HG03064 (cell line): ENCODE measurements around the gene MLLT6.
A peak's percentile ranks its signal among the peaks of the same experiment; 100 is the strongest.
"Not testable (repeated sequence)": the region's sequence is repeated elsewhere in the genome, so short reads cannot be mapped to it uniquely, and the experiment has no call there.

Experiments used
- ATAC-seq: cut with Tn5 transposase; IDR thresholded peaks from one replicate; pipeline ENCODE4 v1.9.1; 2021; ENCODE audit warnings: low read depth; ENCODE audit not compliant: unreplicated experiment

MLLT6 gene

DNA sequence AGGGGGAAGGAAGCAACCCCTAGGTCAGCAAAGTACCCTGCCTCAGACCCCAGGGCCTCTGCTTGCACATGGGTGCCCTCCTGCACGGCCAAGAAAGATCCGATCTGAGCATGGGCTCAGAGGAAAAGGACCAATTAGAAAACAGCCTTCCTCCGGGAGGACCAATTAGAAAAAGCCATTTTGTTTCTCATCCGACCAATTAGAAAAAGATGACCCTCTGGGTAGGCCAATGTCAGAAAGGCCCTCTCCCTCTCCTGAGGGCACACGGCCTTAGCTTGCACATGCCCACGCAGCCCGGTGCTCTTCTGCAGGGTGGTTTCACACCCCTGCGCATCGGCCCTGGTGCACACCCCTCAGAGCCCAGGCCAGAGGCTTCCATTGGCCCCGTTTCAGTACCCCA lies 20.0 kb downstream of the MLLT6 start:
- no peak for ATAC-seq

DNA sequence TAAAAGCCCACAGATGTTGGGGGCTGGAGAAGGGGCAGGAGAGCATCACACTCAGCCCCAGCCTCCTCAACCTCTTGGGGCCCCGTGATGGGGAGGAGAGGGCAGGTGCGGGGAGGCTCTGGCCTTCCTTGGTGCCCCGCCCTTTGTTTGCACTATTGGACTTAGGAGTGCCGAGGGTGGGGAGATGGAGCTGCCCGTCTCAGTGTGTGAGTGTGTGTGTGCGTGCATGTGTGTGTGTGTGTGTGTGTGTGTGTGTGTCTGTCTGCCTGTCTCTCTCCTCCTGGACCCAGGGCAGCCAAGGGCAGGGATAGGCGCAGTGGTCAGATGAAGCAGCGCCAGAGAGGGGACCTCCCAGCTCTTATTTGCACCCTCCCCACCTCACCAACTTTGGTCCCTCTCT lies 21.1 kb downstream of the MLLT6 start:
- not testable (repeated sequence) for ATAC-seq

DNA sequence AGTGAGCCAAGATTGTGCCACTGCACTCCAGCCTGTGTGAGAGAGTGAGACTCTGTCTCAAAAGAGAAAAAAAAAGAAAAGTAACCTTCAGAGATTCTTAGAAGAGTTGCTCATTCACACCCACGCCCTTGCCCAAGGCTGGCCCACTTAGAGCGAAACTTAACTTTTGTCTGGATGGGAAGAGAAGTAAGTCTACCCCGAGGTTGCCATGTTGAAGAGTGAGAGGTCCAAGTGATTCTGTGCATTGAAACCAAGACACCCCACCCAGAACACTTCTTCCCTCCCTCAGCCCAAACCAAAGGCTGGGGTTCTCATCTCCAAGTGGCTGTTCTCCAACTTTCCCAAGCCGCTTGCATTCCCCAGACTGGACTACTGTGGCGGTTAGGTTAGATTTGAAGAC lies 22.7 kb downstream of the MLLT6 start:
- ATAC-seq, result no peak

DNA sequence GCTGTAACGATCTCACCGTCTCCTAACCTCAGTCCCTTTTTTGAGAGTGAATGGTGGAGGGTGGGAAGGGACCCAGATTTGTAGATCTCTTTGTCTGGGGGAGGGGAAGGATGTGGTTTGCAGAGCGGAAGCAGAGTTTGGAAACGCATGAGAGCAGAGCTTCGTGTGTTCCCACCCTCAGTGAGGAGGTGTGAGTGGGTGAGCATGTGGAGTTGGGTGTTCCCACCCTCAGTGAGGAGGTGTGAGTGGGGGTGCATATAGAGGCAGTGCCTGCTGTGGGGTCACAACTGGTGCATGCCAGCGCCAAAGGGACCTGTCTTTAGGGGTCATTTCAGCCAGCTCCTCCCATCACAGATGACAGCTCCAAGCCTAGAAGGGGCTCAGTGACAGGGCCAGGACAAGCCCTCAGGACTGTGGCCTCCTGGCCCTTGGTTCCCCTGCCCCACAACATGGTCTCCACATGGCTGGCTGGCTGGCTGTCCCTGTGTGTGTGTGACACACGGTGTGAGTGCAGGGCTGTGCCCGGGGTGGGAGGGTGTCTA lies 23.3 kb downstream of the MLLT6 start:
- ATAC-seq, result no peak

DNA sequence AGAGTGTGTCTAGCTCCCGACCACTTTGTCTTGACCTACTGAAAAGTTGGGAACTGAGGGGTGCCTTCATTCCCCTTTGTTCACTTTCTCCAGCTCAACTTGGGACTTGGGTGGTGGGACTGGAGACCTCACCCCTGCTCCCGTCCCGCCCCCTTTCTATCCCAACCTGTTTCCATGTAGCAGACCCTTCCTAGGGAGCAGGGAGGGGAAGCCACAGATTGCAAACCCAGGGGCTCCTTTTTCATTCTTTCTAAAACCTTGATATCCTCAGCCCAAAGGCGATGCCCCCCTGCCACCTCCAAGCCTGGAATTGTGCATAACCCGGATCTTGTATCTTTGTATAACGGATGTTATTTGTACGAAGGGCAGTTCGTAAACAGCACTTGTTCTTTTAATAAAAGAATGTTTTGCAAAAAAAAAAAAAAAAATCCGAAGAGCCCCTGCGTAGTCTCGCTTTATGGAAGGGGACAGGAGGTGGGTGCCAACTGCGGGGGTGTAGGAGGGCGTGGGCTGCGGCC lies 24.4 kb downstream of the MLLT6 start:
- ATAC-seq, result no peak

DNA sequence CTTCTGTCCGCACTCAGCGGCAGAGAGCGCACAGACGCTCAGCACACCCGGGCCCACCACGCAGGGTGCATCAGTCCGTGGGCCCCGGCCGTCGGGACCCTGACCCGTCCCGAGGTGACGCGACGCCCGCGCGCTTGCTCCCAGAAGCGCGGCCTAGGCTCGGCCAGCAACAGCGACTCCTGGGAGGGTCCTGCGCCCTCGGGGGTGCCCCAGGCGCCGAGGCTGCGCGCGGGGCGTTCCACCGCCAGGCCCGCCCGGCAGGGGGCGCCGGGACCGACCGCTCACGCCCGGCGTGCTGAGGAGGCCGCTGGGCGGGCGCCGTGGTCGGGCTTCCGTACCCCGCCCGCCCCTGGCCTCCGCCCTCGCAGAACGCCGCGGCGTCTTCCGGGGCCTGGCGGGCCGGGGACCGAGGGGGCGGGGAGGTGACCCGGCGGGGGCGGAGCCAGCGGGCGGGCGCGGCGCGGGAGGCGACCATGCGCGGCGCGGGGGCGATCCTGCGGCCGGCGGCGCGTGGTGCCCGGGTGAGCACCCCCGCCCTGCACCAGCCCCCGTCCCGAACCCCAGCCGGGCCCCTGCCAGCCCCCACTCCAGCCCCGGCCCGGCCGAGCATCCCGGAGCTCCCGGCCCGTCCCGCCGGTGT lies 24.9 kb downstream of the MLLT6 start, which contains the start of gene CISD3:
Gene CISD3, plus strand, starts transcription at position 456 of the 640 bp plus-strand sequence. Its CDS starts 18 bp downstream, at position 474.
- ATAC-seq, result peak; percentile 70

DNA sequence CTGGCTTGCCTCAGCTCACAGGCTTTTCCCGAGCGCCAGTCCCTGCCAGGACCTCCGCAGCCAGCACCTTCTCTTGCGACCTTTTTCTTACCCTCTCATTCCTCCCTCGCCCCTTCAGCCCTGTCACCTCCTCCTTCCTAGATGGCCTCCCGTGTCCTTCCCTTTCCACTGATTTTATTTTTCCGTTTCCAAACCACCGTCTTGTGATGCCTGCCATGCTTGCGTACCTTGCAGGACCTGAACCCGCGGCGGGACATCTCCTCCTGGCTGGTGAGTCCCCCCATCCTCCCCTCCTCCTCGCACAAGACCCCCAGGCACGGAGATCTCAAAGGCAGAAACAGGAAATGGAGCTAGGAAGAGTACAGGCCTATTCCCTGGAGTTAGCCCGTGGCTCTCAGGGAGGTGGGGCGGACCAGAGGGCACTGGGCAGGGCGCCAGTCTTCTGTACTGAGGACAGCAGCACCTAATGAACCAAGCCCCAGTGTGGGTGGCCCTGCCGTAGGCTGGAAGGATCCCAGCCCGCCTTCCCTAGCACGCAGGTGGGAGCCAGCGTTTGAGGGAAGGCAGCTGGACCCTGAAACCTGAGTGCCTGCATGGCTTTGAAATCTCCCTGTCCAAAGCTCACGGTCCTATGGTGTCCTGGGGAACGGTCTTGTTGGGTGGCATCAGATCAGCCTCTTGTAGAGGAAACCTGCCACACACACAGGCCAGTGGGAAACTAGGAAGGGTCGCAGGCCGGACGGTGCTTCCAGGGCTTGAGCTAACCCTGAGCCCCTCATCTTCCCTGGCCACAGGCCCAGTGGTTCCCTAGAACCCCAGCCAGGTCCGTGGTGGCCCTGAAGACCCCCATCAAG lies 25.7 kb downstream of the MLLT6 start:
- no peak for ATAC-seq

DNA sequence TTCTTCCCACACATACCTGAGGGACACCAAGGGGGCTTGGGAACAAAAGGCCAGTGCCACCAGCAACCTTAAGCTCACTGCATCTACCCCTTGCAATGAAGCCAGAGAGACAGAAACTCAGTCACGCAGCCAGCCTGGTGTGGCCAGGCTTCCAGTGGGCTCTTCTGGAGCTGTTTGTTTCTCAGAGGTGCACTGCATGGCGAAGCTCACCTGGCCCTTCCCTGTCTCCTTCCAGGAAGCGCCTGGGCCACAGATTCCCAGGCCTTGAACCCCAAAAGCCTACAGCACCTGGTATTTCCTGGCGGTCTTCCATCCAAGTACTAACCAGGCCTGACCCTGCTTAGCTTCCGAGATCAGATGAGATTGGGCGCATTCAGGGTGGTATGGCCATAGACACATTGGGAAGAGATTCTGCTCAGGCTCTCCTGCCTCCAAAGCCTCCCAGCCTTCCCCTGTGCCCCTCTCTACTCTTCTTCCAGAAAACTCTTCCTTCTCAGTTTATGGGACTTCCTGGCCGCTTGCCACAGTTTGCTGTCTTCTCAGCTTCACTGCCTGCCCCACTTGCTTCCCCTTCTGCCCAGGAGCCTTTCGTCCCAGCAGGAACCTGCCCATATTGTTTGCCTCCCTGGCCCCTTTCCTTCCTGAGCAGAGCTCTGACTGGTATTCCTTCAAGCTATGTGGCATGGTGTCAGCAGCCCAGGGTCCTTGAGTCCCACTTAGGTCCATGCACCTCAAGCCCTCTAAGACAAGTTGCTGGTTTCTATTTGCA lies 26.6 kb downstream of the MLLT6 start:
- ATAC-seq, result no peak

DNA sequence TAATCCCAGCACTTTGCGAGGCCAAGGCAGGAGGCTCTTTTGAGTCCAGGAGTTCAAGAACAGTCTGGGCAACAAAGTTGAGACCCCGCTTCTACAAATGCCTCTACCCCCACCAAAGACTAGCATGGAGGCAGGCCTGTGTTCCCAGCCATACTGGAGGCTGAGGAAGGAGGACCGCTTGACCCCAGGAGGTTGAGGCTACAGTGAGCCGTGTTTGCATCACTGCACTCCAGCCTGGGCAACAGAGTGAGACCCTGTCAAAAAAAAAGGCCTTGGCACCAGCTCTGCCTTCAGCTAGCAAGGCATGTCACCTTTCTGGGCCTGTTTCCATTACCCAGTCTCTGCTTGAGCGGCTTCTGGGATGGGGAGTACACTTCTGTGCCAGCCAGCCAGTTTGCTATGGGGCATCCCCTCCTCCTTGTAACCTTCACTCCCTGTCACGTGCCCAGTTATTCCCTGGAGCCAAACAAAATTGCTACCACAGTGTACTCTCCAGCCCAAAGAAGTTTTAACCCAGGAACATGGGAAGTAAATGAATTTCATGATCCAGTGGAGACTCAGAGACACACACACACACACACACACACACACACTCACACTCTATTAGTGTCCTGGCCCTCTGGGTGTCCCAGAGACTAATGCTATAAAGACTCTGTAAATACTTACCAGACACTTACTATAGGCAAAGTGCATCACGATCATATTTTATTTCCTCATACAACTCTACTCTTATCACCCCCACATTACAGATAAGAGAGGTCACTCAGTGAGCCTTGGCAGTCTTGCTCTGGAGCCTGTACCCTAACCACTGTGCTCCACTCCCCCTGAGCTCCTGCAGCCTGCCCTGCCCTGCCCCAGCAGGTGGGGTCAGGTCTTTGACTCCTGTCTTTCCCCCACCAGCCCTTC lies 27.6 kb downstream of the MLLT6 start:
- no peak for ATAC-seq

DNA sequence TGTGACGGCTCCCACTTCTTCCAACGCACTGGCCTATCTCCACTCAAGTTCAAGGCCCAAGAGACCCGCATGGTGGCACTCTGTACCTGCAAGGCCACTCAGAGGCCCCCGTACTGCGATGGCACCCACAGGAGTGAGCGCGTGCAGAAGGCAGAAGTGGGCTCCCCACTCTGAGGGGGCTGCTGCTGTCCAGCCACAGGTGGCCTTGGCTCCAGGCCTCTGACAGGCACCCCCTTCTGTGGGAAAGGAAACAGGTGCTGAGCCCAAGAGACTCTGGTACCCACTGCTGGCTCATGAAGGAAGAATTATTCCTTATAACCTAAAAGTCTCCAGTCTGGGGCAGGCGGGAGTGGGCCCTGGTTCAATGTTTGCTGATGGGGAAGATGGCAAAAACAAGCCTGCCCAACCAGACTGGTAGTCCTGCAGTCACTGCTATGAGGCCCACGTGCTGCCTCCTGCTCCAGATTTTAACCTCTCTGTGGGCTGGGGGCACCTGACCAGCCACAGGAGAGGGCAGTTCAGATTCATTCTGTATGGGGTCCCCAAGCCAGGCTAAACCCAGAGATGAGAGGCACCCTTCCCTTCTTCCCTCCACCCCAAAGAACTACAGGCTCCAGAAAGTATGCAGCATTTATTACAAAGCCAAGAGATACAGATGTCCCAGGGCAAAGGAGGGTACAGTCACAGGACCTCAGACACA lies 28.4 kb downstream of the MLLT6 start:
- no peak for ATAC-seq

DNA sequence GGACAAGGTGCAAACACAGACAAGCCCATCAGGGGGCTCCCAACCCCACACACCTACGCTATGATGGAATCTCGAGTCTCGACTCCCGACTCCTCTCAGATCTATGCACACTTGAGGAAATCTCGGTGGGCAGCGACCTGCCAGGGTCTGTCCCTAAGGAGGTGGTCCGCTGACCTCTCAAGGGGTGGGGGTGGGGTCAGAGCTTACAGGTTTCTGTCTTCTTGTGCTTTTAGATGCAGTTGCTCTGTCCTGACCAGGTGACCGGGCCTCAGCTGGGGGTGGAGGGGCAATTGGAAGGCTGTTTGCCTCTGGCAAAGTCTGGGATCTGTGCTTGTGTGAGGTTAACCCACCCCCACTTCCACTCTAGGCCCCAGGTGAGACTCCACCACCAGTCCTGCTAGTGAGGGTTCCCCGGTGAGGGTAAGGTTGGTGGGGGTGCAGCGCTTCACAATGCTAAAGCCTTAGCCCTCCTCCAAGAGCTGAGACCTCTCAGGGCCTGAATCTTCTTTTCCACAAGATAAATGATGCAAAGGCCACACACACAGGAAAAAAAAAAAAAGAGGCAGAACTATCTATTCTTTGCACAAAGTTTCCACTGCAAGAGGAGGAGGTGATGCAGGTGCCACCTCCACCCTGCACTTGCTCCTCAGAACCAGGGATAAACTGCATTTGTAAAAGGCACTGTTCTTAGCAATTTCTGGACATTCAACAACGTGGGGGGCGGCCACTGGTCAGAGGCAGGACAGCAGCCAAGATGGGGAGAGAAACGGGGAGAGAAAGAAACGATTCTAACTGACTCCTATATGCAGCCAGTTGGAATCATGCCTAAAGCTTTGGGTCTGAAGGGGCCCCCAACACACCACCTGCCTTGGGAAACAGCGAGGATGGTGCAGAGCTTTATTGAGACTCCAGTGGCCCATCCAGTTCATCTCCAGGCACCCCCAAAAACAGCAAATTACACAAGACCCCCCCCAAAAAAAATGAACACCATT lies 29.2 kb downstream of the MLLT6 start:
- ATAC-seq, result no peak

DNA sequence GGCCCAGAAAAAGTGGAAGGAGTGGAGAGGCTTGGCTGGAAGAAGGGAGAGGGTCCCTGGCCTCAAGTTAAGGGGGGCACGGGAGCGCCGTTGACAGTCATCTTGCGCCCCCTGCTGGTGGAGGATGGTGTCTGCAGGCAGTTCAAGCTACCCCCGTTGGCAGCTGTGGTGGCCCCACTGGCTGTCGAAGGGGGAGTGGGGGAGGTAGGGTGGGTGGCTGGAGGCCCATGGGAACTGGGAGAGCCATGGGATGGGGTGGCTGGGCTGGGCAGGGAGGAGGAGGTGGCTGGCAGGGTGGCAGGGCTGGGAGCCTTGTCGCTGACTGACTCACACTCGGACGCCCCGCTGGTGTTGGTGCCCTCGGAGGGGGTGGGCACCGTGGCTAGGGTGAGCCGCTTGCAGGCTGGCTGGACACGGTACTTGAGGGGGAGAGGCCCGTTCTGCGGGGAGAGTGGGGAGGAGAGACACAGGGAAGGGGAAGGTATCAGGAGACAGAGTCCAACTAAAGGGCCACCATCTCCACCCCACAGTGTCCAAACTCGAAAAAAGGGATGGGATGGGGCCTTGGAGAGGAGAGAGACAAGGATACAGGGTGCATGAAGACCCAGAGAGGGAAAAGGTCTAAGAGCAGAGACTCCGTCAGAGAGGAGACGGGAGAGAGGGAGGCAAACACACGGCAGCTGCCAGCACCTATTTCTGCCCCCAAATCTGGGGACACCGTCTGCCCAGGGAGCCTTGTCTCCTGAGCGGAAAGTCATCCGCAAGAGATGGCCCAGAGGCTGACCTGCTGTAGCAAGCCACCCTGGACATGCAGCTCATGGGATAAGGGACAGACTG lies 30.3 kb downstream of the MLLT6 start:
- ATAC-seq, result no peak

DNA sequence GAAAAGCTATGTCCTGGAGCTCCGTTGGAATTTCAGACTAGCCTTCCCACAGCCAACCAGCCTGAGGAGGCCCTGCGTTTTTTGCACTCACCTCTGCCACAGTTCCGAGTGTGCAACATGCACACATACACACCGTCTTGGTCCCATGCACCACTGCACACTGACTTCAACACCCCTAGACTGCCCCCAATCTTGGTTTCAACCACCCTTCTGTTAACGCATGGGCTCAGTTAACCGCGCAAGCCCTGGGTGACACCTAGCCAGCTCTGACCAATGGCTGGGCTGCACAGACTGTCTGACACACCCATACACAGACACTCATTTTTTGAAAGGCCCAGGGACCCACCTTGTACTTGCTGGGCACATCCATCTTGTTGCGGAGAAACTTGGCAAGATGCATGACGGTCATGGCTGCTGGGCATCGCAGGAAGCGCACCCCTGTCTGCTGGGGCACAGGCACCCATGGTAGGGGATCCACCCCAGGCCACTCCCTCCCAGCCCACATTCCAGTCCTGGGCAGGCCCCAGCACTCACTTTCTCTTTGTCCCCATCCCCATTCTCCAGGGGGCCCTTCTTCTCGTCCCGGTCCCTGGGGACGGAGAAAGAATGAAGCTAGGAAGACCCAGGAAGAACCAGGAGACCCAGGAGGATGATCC lies 33.1 kb downstream of the MLLT6 start:
- ATAC-seq, result no peak

DNA sequence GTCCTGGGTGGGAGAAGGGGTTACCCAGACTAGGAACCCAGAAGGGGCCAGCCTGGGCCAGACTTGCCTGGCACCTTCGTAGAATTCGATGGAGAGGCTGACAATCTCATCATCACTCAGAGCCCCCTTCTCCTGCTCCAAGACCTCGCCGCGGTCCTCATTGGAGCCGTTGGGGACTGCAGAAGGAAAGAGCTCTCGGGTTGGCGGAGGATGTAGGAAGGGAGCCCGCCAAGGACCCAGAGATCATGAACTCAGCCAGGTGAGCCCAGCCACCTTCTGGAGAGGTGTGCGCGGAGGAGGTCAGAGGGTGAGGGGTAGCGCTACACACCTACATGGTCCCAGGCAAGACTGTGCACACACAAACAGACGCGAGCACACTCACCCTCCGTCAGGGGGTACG lies 33.6 kb downstream of the MLLT6 start:
- no peak for ATAC-seq

DNA sequence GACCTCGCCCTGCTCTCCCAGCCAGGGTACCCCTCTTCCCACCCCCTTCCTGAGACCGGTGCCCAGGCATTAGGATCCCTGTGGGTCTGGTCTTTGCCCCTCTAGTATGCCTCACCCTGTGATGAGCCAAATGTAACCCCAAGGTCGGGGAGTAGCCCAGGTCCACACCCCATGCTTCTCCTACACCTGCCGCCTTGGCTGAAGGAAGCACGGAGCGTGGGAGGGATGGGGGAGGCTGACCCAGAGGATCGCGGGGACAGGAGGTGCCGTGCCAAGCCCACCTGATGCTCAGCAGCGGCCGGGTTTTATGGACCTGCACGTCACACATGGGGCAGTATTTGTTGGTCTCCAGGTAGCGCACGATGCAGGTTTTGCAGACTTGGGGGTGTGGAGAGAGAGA lies 34.2 kb downstream of the MLLT6 start:
- ATAC-seq, result no peak

DNA sequence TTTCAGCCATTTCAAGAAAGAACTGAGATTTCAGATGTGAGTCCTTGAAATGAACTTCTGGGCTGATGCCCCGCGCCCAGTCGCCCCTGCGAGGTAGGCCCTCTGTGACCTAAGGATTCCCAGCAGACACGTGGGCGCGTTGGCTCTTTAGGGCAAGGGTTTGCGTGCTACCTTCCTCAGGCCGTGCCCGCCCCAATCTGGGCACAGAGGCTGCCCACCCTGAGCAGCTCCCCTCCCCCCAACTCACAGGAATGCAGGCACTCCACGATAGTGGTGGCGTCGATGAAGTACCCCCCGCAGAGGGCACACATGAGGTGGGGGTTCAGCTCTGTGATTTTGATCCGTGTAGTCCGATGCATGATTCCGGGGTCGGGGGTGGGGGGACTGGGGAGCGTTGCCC lies 35.0 kb downstream of the MLLT6 start:
- ATAC-seq, result no peak

DNA sequence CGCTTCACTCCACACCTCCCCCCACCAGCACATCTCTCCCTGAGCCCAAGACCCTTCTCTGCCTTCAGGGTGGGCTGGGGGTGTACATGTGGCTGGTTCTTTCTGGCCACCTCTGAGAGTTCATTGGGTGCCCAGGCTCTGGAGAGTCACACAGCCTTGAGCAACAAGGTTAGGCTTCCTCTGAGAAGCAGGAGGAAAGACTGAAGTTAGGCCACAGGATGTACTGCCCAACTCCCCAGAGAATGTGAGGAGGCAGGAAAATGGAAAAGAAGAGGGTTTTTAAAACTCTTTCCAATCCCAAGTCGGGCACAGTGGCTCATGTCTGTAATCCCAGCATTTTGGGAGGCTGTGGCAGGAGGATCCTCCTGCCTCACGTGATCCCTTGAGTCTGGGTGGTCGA lies 35.7 kb downstream of the MLLT6 start:
- ATAC-seq, result no peak
